ENCODE data around the gene FFAR1.

GRCh38 chr19:35348911-35349611 lies 1.4 kb downstream of the FFAR1 start:
- no peak; the same call in 1 of the 2 replicates for TF ChIP-seq POLR2A (IDR thresholded peaks at IDR 0.05; ENCODE audit: low read depth, low read length)
- peak; percentile 54; the same call in 1 of the 2 replicates for TF ChIP-seq POLR2AphosphoS5 (IDR thresholded peaks at IDR 0.05; ENCODE audit: low read depth, low read length)

Data from GM12892 (cell line).